Fibroblast of skin of right quadriceps (primary cell): Measurements from ENCODE around the gene ST6GALNAC4.

ENCODE experiments used
- DNase-seq: peaks from one replicate; pipeline ENCODE4 v3.0.0-alpha.2; 2013

ST6GALNAC4 gene

DNA sequence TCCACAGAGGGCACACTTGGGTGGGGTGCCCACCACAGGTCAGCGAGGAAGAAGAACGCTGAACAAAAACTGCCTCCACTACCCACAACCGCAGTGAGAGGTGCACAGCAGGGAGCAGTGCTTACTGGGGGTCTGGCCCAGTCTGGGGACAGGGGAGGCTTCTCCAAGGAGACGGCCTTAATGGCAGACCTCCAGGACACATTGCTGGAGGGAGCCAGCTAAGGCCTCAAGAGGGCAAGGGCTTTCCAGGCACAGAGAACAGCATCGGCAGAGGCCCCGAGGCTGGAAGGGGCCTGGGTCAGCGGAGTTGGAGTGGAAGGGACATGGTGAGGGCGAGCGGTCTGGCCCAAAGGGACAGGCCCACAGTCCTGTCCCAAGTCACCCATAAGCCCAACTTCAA, 29.1 kb upstream of the ST6GALNAC4 start:
- DNase-seq: no peak

DNA sequence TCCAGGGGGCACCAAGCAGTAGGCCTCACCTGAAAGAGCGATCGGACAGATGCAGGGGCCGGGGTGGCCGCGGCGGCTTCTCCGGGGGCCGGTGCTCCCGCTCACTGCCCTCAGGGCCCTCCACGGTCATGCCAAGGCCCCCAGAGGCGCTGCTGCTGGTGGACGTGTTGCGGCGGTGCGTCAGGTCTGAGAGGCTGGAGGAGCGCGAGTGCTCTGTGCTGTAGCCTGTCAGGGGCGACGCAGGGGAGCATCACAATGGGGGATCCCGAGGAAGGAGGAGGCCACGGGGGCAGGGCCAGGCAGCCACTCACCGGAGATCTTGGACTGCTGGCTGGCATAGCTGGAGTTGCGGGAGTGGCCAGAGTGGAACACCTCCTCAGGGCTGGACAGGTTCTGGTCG, 28.5 kb upstream of the ST6GALNAC4 start:
- DNase-seq: no peak

DNA sequence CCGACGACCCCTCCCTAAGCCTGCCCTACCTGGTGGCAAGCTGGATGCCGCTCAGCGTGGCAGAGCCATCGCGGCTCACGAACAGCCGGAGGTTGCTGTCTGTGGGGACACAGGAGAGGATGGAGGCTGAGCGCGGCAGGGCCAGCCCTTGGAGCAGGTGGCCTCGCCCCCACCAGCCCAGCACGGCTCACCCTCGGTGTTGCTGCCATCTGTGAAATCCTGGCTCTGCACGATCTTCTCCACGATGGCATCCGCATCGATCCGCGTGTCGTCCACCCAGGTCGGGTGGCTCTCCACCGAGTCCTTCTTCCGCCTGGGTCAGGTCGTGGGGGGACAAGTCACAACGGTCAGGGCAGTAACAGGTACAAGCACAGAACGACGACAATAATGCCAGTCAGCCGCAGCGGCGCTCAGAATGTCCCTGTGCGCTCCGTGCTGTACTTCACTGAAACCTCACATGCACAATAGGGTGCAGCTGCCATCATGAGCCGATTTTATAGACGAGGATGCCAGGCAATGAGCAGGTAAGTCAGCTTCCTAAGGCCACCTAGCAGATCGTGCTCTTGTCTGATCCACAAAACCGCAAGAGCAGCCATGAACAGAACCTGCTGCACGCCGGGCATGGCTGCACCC, 27.9 kb upstream of the ST6GALNAC4 start:
- DNase-seq: no peak

DNA sequence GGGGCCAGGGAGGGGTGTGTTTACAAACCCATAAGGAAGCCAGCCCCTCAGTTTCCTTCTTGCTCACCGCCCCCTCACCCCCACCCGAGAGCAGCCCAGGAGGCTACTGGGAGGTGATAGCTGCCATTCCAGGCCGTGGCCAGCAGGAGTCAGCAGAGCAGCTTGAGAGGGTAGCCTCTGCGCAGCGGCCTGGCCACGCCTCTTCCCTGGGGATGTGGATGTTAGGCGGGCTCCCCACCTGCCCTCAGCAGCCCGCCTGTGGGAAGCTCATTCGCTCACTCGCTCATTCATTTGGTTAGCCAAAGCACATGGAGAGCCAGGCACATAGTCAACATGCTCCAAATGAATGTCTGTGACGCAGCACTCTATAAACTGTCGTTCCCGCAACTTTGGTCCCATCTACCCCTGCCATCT, 26.9 kb upstream of the ST6GALNAC4 start:
- DNase-seq: peak; percentile 70

DNA sequence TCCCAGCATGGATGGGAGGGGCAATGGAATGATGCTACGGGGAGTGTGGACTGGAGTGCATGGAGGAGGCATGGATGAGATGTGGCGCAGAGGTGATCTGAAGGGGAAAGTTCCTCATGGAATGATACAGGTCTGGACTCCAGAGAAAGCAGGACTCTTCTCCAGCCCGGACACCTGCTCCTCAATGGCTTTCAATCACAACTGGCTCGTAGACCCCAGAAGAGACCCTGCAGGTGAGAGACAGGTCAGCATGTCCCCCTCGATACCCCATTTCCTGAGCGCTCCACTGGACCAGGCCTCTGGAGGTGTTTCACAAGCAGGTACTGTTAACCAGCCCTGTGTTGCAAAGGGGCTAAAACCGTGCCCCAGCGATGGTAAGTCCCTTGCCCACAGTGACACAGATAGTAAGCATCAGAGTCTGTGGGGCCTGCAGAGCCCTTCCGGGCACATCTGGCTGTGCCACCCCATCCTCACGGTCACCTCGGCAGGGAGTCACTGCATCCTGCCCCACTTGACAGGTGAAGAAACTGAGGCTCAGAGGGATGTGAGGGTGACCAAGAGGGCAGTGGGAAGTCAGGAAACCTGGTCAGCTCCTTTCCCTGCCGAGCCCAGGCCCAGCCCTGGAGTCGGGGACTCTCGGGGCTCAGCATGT, 26.3 kb upstream of the ST6GALNAC4 start:
- DNase-seq: no peak

DNA sequence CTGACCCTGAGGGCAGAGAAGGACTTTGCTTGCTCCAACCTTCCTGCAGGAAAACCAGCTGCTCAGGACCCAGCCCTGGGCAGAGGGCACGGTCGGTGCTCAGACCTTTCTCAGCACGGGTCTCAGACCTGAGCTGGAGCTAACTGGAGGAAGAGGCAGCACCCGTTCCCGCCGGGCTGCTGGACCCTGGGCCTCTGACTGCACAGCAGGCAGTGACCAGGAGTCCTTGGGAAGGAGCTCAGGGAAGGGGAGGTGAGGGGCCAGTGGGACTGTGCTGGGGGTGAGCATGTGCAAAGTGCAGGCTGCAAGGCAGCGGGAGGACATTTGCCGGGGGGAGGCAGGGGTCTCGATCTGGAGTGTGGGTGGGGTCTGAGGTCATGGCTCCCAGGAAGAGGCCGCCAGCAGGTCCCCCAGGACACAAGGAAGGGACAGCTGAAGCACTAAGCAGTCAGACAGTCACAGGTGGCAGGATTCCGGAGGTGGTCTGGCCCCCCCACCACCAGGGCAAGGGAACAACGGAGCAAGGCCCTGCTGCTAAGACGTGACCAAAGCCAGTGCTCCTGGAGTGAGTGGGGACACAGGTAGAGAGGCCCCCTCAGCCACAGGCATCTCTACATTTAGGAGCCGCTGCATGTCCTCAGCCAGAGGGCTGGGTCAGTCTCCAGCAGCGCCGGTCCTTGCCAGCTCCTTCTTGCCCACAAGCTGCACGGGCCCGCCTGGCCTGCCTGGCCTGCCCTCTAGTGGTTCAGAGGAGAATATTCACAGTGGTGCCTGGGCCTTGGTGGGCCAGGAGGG, 25.6 kb upstream of the ST6GALNAC4 start:
- DNase-seq: peak; percentile 52

DNA sequence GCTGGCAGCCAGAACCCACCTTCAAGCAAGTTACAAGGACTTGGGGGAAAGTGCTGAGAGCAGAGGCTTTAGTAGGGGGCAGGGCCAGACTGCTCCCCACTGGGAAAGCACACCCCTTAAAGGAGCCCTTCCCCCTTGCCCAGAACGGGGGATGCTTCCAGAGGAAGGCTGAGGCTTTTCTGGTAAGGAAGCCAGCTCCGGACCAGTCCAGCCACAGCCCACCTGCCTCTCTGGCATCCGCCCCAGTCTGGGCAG, 25.0 kb upstream of the ST6GALNAC4 start:
- no peak for DNase-seq

DNA sequence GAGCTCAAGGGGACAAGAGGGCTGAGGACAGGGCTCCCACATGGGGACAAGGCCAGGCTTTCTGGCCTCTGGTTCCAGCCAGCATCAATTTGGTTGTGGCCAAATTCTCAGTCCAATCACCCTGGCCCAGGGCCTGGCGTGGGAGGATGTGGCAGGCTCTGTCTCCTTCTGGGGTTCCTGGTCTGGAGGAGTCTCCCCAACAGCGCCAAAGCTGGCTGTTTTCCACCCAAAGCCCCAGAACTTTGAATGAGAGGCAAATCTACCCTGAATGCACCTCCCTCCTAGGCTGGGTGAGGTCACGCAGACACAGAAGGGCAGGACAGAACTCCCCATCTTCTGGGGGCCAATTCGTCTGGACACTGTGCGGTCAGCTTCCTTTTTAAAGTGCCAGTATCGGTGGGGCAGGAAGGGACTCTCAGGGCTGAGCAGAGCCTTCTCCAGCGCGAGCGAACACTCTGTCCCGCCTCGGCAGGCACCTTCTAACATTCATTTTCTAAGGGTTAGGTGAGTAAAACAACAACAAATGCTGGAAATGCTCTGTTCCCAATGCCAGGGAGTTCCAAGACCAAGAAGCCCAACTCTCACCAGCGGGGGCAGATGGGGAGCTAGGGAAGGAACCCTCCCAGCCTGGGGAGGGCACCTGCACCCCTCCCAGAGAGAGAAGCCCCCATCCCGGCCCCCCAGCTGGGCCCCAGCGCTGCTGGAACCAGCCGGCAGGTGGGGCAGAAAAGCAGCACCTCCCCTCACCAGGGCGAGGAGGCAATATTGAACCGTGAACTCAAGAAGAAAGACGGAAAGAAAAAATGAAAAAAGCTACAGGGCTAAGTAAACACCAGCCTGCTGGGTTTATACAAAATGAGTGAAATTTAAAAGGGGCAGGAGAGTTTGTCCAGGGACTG, 24.5 kb upstream of the ST6GALNAC4 start:
- DNase-seq: no peak

DNA sequence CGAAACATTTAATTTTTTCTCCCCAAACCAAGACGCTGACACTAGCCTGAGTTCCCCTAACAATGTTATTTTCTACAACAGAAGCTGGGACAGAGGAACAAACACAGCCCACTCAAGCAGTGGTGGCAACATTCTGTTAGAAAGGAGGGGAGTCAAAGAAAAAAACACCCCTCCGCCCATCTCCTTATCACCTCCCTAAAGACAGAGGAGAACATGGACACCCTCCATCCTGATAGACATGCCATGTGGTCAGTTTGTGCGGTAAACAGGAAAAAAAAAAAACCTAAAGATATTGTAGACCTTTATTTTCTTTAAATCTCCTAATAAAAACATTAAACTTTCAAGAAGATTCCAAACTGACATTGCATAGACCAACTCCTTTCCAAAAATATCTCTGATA, 23.8 kb upstream of the ST6GALNAC4 start:
- no peak for DNase-seq

DNA sequence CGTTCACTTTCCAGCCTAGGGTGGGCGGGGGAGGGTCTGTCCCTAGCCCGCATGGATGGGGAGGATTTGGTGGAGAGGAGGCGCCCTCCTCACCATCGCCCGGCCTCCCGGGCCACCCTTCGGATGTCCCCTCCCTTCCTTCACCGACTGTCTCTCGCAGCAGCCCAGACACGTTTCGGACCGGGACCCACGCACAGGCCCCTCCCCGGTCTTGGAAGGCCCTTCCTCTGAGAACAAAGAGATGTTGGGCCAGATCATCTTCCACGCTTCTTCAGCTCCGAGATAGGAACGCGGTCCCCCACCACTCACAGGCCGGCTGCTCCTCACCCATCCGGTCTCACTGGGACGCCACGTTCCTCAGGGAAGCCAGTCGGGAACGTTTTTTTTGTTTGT, 21.5 kb upstream of the ST6GALNAC4 start:
- no peak for DNase-seq

DNA sequence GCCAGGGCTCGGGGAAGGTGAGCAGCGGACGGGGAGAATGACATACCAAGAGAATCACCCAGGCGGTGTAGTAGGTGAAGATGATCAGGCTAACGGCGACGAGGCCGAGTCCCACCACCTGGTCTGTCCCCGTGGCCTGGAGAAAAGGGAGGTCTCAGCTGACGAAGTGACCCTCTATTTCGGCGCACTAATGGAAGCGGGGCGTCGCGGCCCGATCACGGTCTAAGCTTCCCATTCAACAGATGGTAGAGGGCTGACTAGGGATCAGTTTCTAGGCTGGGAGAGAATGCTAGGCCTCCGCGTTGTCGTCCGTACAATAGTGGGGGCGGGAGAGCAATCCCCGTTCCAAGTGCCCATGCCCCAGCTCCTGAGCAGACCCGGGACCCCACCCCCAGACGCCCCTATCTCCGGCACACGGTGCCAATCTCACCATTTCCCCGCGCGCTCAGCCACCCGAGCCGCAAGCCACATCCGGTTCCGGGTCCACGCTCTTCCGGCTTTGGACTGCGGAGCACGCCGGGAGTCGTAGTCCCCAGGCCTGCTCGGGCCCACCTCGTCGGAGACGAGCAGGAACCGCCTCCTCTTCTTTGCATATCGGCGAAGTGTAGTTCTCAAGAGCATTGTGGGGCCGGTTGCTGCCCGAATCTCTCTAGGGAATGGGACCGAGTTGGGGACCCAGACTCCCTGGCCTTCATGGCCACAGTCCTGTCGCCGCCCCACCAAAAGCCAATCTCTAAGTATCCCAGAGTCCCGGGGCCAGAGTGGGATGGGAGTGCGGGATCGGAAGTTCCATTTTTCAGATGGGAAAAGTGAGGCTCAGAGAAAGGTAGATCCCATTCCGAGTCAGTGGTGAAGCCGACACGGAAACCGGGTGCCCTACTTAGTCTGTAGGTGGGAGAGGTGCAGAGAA, 20.8 kb upstream of the ST6GALNAC4 start, which contains the start of gene DPM2:
TSS of gene DPM2 (minus strand) at position 467 of the 910 bp plus-strand sequence. CDS start at position 433, 34 bp downstream.
- DNase-seq: peak; percentile 84

DNA sequence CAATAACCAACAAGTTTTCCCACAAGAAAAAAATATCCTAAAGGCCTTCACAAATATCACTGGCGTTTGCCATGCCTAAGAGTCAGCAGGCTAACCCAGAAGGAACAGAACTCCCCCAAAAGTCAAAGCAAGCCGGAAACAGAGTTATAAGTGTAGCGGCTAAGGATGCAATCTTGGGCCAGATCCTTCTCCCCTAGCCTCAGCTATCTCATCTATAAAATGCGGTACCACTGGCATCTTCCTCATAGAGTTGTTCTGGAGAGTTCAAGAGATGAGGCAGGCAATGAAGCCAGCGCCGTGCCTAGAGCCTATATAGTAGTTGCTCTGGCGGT, 20.2 kb upstream of the ST6GALNAC4 start:
- DNase-seq: no peak

DNA sequence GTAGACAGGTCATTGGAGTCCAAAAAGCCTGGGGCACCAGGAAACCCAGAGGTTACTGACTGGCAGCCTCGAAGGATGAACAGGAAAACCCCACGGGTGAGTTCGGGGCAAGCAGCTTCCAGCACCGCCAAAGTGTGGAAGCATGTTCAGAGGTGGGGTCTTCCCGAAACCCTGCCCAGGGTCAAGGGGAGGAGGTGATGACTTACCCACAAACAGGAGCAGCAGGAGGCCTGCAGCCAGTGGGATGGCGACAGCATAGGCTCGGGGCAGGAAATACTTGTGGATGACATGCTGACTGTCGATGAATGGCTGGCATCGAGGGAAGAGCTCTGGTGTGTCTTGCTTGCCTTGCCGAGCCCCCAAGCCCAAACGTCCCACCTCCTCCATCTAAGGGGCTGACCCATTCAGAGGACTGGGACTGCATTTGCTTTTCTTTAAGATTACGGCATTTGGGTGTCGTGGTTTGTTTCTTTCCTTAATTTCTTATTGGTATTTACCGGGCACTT, 19.6 kb upstream of the ST6GALNAC4 start:
- no peak for DNase-seq

DNA sequence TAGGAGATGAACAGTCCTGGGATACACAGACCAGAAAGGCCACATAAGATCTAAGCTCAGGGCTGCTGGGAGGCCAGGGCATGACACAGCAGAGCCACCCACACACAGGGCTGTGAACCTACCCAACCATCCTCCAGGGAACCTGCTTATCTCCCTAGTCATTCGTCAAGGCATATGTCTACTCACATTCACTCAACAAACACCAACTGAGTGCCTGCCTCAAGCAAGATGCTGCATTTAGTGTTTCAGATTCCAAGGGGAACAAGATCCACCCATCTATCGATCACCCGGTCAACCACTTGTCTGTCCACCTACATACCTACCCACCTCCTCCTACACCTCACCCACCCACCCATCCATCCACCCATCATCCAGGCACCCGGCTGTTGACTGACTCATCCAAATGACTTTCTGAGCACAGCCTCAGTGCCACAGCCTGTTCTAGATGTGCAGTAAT, 19.0 kb upstream of the ST6GALNAC4 start:
- DNase-seq: no peak

DNA sequence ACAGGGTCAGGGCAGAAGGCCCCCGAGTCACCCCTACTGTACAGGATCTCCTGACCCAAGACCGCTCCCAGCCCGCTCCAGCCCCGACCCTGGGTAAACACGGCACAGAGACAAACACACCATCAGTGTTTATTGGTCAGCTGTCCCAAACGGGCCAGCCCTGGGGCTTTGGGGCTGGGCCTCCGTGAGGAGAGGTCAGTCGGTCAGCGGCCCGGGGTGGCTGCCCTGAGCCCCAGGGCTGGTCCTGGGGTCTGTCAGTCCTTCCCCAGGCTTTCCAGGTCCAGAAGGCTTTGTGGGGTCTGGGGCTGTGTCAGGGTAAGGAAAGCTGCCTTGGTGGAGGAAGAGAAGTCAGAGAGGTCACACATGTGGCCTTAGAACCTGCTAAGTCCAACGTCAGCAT, 18.1 kb upstream of the ST6GALNAC4 start:
- DNase-seq: no peak

DNA sequence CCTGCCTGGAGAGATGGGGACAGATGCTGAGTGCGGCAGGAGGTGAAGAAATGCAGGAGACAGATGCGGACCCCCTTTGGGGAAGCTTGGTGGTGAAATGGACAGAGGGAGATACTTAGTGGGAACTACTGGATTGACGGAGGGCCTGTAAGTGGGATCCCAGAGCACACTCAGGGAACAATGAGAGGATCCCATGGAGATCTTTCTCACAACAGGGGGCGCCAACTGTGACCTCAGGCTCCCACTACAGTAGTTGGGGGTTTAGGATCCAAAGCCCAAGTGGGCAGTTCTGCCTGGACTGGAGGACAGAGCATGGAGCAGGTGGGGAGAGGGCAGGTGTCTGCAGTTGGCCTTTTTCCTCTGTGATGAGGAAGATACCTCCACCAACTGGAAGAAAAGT, 17.4 kb upstream of the ST6GALNAC4 start:
- no peak for DNase-seq

DNA sequence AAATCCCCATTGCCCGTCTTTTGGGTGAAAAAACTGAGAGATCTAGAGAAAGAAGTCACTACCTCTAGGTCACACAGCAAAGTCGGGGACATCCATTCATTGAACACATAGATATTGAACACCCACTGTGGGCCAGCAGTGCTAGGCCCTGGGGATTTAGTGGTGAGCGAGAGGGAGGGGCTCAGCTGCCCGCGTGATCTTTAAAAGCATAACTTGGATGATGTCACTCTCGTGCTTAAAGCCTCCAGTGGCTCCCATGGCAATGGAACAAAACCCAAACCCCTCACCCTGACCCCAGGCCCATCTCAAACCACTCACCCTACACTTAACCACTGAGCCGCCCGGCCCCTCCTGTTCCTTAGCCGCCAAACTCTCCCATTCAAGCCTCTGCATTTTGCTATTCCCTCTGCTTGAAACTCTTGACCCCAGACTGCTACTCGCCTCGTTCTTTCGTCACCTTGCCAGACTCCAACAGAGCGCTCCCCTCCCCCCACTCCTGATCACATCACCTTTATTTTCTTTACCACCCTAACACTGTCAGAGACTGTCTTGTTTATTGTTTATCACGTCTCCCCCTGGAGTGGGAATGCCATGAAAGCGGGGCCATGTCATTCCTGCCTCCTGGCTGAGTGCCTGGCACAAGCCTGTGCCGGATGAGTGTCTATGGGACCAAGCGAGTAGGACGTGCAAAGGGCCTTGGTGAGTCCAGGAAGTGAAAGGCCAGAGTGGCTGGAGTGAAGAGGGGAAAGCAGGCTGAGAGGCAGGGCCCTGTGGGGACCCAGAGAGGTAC, 14.4 kb upstream of the ST6GALNAC4 start:
- DNase-seq: peak; percentile 65

DNA sequence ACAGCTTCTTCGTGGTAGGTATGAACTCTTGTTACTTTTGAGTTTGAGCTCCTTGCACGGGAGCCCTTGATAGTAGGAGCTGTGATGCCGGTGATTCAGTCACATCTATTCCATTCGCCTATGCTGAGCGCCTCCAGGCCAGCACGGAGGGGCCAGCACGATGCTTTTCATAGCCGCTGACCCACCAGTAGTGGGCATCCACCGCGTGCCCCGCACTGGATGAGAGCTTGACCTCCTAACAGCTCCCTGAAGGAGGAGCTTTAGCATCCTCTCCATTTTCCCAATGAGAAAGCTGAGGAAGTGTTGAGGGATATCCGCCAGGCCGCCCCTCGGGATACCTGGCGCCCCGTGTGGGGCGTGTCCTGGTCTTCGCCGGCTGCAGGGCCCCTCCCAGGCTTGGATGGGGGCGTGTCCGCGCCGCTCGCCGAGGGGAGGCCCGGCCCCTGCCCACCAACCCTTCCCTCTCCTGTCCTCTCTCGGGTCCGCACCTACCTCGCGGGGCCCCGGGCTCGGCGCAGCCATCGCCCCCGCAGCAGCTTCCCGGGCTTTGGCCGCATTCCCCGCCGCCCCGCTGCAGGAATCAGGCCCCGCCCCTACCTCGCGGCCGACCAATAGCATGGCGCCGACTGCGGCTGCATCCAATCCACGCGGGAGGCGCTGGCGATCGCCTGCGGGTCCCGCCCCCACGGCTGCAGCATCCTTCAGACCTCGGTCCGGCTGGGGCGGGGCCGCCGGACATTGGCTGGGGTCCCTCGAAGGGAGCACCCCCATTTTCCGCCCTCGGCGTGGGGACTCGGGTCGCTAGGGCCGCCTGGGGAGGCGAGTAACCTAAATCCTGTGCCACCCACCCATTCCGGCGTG, 13.6 kb upstream of the ST6GALNAC4 start, which contains the start of gene PIP5KL1:
TSS of gene PIP5KL1 (minus strand) at position 547 of the 861 bp plus-strand sequence. CDS start at position 522, 25 bp downstream.
- peak; percentile 71 for DNase-seq

DNA sequence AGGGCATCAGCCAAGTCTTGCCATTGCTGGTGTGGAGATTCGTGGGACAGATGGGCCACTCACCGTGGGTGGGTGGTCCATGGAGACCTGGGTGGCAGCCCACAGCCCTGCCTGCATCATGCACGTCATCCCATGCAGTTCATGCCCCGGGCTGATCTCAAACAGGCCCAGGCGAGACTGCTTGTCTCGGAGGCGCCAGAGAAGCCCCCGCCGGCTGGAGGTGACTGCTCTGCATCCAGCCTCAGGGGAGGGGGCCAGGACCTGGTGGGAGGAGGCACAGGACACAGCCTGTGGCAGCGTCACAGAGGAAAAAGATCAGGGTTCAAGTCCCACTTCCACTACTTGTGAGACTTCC, 12.8 kb upstream of the ST6GALNAC4 start:
- no peak for DNase-seq
